GM21390 (cell line): ENCODE measurements around the gene LRRN1.
"Not testable (repeated sequence)": the region's sequence is repeated elsewhere in the genome, so short reads cannot be mapped to it uniquely, and the experiment has no call there.

ENCODE experiments used
- ATAC-seq: cut with Tn5 transposase; IDR thresholded peaks from one replicate; pipeline ENCODE4 v1.9.1; 2021; ENCODE audit not compliant: unreplicated experiment

The LRRN1 gene

GRCh38 chr3:3806856-3807255 lies 7.6 kb downstream of the LRRN1 start:
- no peak for ATAC-seq

- ATAC-seq, result no peak
Measured at GRCh38 chr3:3813013-3813412, 13.8 kb downstream of the LRRN1 start.

- ATAC-seq, result no peak
Measured at GRCh38 chr3:3815206-3815605, 16.0 kb downstream of the LRRN1 start.

- ATAC-seq, result no peak
Measured at GRCh38 chr3:3816034-3816433, 16.8 kb downstream of the LRRN1 start.

- ATAC-seq, result no peak
Measured at GRCh38 chr3:3817865-3818264, 18.6 kb downstream of the LRRN1 start.

GRCh38 chr3:3821777-3822176 lies 22.5 kb downstream of the LRRN1 start:
- no peak for ATAC-seq

GRCh38 chr3:3825035-3825434 lies 25.8 kb downstream of the LRRN1 start:
- no peak for ATAC-seq

GRCh38 chr3:3826521-3826920 lies 27.3 kb downstream of the LRRN1 start:
- ATAC-seq, result no peak

- ATAC-seq, result no peak
Measured at GRCh38 chr3:3827111-3827510, 27.9 kb downstream of the LRRN1 start.

- not testable (repeated sequence) for ATAC-seq
Measured at GRCh38 chr3:3828417-3828816, 29.2 kb downstream of the LRRN1 start.

- ATAC-seq, result no peak
Measured at GRCh38 chr3:3836845-3837244, 37.6 kb downstream of the LRRN1 start.

GRCh38 chr3:3842356-3842755 lies 43.1 kb downstream of the LRRN1 start:
- no peak for ATAC-seq

GRCh38 chr3:3847994-3848922 lies 49.0 kb downstream of the LRRN1 start:
- ATAC-seq, result no peak

GRCh38 chr3:3848923-3849275 lies 49.7 kb downstream of the LRRN1 start:
- ATAC-seq, result no peak

GRCh38 chr3:3851621-3852323 lies 52.5 kb downstream of the LRRN1 start:
- peak; percentile 93 for ATAC-seq

- no peak for ATAC-seq
Measured at GRCh38 chr3:3853544-3853943, 54.3 kb downstream of the LRRN1 start.

GRCh38 chr3:3855056-3855455 lies 55.8 kb downstream of the LRRN1 start:
- no peak for ATAC-seq

- ATAC-seq, result no peak
Measured at GRCh38 chr3:3860235-3860634, 61.0 kb downstream of the LRRN1 start.

- no peak for ATAC-seq
Measured at GRCh38 chr3:3862534-3862933, 63.3 kb downstream of the LRRN1 start.

- ATAC-seq, result no peak
Measured at GRCh38 chr3:3875491-3875890, 76.3 kb downstream of the LRRN1 start.

GRCh38 chr3:3881050-3881449 lies 81.8 kb downstream of the LRRN1 start:
- no peak for ATAC-seq

- ATAC-seq, result not testable (repeated sequence)
Measured at GRCh38 chr3:3887311-3887710, 88.1 kb downstream of the LRRN1 start.
